ENCODE results near the gene PTCD2.

DNA sequence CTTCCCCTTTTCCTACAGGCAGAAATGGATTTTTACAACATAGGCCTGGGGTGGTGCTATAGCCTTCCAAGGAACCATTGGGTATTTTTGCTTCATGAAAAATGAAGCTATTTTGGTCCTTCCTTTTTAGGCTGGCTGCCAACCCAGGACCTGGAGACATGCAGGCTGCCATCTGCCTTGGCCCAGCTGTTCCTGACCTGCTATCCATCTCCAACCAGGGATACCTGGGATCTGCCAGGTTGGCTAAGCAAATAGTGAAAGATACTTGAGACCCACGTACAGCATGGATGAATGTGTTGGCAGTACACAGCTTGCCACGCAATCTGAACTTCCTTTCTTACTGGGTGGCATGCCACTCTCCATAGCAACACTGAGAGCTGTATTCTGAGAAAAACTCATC is 31.2 kb upstream of the PTCD2 start:
- no peak for TF ChIP-seq POLR2AphosphoS5 (IDR thresholded peaks at IDR 0.05)
- TF ChIP-seq, protein P1, sequence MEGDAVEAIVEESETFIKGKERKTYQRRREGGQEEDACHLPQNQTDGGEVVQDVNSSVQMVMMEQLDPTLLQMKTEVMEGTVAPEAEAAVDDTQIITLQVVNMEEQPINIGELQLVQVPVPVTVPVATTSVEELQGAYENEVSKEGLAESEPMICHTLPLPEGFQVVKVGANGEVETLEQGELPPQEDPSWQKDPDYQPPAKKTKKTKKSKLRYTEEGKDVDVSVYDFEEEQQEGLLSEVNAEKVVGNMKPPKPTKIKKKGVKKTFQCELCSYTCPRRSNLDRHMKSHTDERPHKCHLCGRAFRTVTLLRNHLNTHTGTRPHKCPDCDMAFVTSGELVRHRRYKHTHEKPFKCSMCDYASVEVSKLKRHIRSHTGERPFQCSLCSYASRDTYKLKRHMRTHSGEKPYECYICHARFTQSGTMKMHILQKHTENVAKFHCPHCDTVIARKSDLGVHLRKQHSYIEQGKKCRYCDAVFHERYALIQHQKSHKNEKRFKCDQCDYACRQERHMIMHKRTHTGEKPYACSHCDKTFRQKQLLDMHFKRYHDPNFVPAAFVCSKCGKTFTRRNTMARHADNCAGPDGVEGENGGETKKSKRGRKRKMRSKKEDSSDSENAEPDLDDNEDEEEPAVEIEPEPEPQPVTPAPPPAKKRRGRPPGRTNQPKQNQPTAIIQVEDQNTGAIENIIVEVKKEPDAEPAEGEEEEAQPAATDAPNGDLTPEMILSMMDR (IDR thresholded peaks at IDR 0.05) = no peak
- no peak for TF ChIP-seq EP300 (IDR thresholded peaks at IDR 0.05; ENCODE audit: low read depth)
- TF ChIP-seq POLR2A (IDR thresholded peaks at IDR 0.05) = no peak
